Neural progenitor cell (in vitro differentiated cells): ENCODE measurements around the gene KDM4B. TPM values are rescaled to one million over a fixed set of nuclear protein-coding genes. Genes with fewer than 3 reads are reported as not detected.
"Not testable (repeated sequence)": the region's sequence is repeated elsewhere in the genome, so short reads cannot be mapped to it uniquely, and the experiment has no call there.

Source experiments
- DNase-seq: peaks from one replicate; pipeline ENCODE4 v3.0.0-alpha.2; 2016; ENCODE audit warnings: low spot score
- H2AFZ ChIP-seq: fragments of 200-600 bp; sonication (generic); replicated peaks from 2 replicates; pipeline ENCODE4 v1.6.1; 2016; ENCODE audit warnings: antibody characterized with exemption
- H3F3A ChIP-seq: fragments of 200-600 bp; sonication (generic); 2 replicates; pipeline ENCODE4 v1.6.1; 2016; ENCODE audit warnings: antibody characterized with exemption, low read depth
- H3K27ac ChIP-seq: fragments of 200-600 bp; sonication (generic); 2 replicates; pipeline ENCODE4 v1.5.1; 2016; ENCODE audit warnings: mild to moderate bottlenecking
- H3K27me3 ChIP-seq: fragments of 200-600 bp; sonication (generic); 2 replicates; pipeline ENCODE4 v1.6.1; 2016; ENCODE audit warnings: mild to moderate bottlenecking, moderate library complexity
- H3K36me3 ChIP-seq: fragments of 200-600 bp; sonication (generic); 2 replicates; pipeline ENCODE4 v1.5.1; 2016
- H3K4me1 ChIP-seq: fragments of 200-600 bp; sonication (generic); 2 replicates; pipeline ENCODE4 v1.6.1; 2016; ENCODE audit warnings: mixed run types
- H3K4me2 ChIP-seq: fragments of 200-600 bp; sonication (generic); 2 replicates; pipeline ENCODE4 v1.6.1; 2016
- H3K4me3 ChIP-seq: fragments of 200-600 bp; sonication (generic); 2 replicates; pipeline ENCODE4 v1.5.1; 2016
- H3K79me2 ChIP-seq: fragments of 200-600 bp; sonication (generic); 2 replicates; pipeline ENCODE4 v1.6.1; 2016; ENCODE audit warnings: low read depth
- H3K9ac ChIP-seq: fragments of 200-600 bp; sonication (generic); 2 replicates; pipeline ENCODE4 v1.6.1; 2016
- H3K9me3 ChIP-seq: fragments of 200-600 bp; sonication (generic); 2 replicates; pipeline ENCODE4 v1.5.1; 2016; ENCODE audit warnings: low read depth
- H4K20me1 ChIP-seq: fragments of 200-600 bp; sonication (generic); 2 replicates; pipeline ENCODE4 v1.6.1; 2016; ENCODE audit warnings: low read depth
- H3K27ac Mint-ChIP-seq: 3 replicates; pipeline ENCODE4 v1.8.0; 2021; ENCODE audit warnings: mixed read lengths
- H3K27me3 Mint-ChIP-seq: 2 replicates; pipeline ENCODE4 v1.8.0; 2022; ENCODE audit warnings: low read depth, mild to moderate bottlenecking, inconsistent platforms, moderate library complexity, mixed read lengths; ENCODE audit not compliant: insufficient read depth
- H3K36me3 Mint-ChIP-seq: 3 replicates; pipeline ENCODE4 v1.8.0; 2021; ENCODE audit warnings: mixed read lengths
- H3K4me1 Mint-ChIP-seq: 3 replicates; pipeline ENCODE4 v1.8.0; 2021; ENCODE audit warnings: mixed read lengths
- H3K4me3 Mint-ChIP-seq: 3 replicates; pipeline ENCODE4 v1.8.0; 2021; ENCODE audit warnings: mild to moderate bottlenecking, moderate library complexity, mixed read lengths
- H3K9me3 Mint-ChIP-seq: 3 replicates; pipeline ENCODE4 v1.8.0; 2020; ENCODE audit warnings: mixed read lengths
- CTCF ChIP-seq: fragments of 200-600 bp; sonication (generic); IDR thresholded peaks from 2 replicates; pipeline ENCODE4 v1.5.1; 2017; ENCODE audit warnings: antibody characterized with exemption, mild to moderate bottlenecking
- EZH2 ChIP-seq: fragments of 200-600 bp; sonication (generic); IDR thresholded peaks from 2 replicates; pipeline ENCODE4 v1.6.1; 2017; ENCODE audit warnings: antibody characterized with exemption, mild to moderate bottlenecking, moderate library complexity
- EZH2phosphoT487 ChIP-seq: fragments of 200-600 bp; sonication (generic); IDR thresholded peaks from 2 replicates; pipeline ENCODE4 v1.6.1; 2017; ENCODE audit warnings: antibody characterized with exemption
- total RNA-seq: library from RNA; depleted of rRNA; stranded (reverse); fragments of >200 nt; gene quantifications from 2 replicates; pipeline ENCODE4 v1.2.3, GENCODE V29; 2015; ENCODE audit warnings: low replicate concordance

KDM4B gene
- total RNA-seq, 1 donor from 2014 or later: 16.0 TPM

- peaks cover 94% of the 10 kb centered on the region for H4K20me1 ChIP-seq
- no peak overlapping the region for H3K4me3 ChIP-seq
- H3K9me3 Mint-ChIP-seq: no peaks in the 10 kb centered on the region
- no peak overlapping the region for H3K4me2 ChIP-seq
- no peaks in the 10 kb centered on the region for H3K36me3 ChIP-seq
- no peak overlapping the region for H2AFZ ChIP-seq
- no peaks in the 10 kb centered on the region for H3K36me3 Mint-ChIP-seq
- no peak overlapping the region for H3K9ac ChIP-seq
- H3K4me3 Mint-ChIP-seq: no peak overlapping the region
- no peak overlapping the region for H3K27ac ChIP-seq
- H3K27me3 Mint-ChIP-seq: peaks cover 4% of the 10 kb centered on the region
- no peak for DNase-seq
- peaks cover 25% of the 10 kb centered on the region for H3K4me1 Mint-ChIP-seq
- H3K79me2 ChIP-seq: peaks cover 80% of the 10 kb centered on the region
- no peaks in the 10 kb centered on the region for H3K27me3 ChIP-seq
- peaks cover 23% of the 10 kb centered on the region for H3K4me1 ChIP-seq
- H3K9me3 ChIP-seq: no peaks in the 10 kb centered on the region
- no peak overlapping the region for H3K27ac Mint-ChIP-seq
- H3F3A ChIP-seq: peaks cover 13% of the 10 kb centered on the region
- TF ChIP-seq EZH2phosphoT487: no peak
- TF ChIP-seq CTCF: peak; percentile 29
- TF ChIP-seq EZH2: no peak
These were observed 57.9 kb downstream of the KDM4B start for GRCh38 chr19:5026706-5027273.

GRCh38 chr19:5028229-5028886, 59.4 kb downstream of the KDM4B start:
- Histone ChIP-seq H3F3A (peaks cover 13% of the 10 kb centered on the region), H2AFZ (no peak overlapping the region), H3K4me1 (peaks cover 23% of the 10 kb centered on the region), H3K9ac (no peak overlapping the region), H3K36me3 (no peaks in the 10 kb centered on the region), H3K27ac (no peak overlapping the region), H3K4me3 (no peak overlapping the region), H3K27me3 (no peaks in the 10 kb centered on the region), H3K79me2 (peaks cover 77% of the 10 kb centered on the region), H4K20me1 (peaks cover 89% of the 10 kb centered on the region), H3K4me2 (no peak overlapping the region), H3K9me3 (no peaks in the 10 kb centered on the region)
- Mint-ChIP-seq H3K9me3 (no peaks in the 10 kb centered on the region), H3K36me3 (no peaks in the 10 kb centered on the region), H3K27ac (no peak overlapping the region), H3K4me1 (peaks cover 23% of the 10 kb centered on the region), H3K27me3 (peaks cover 2% of the 10 kb centered on the region), H3K4me3 (no peak overlapping the region)
- TF ChIP-seq CTCF (no peak), EZH2phosphoT487 (no peak), EZH2 (no peak)
- DNase-seq: no peak

DNA sequence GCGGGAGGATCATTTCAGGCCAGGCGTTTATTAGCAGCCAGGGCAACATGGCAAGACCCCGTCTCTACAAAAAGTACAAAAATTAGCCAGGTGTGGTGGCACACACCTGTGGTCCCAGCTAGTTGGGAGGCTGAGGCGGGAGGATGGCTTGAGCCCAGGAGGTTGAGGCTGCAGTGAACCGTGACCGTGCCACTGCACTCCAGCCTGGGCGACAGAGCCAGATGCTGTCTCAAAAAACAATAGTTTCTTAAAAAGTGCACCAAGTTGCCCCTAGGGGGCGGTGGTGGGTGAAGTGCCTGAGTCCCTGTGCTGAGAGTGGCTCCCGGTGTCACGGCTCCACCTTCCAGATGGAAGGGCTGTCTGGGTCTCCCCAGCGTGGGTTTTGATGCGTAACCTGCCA, 60.7 kb downstream of the KDM4B start:
- DNase-seq: peak; percentile 84
- H3K4me2 ChIP-seq, H3K27me3 Mint-ChIP-seq, H3K9me3 ChIP-seq, H3K36me3 Mint-ChIP-seq, H3K27ac ChIP-seq, H3K4me3 Mint-ChIP-seq, H3K4me3 ChIP-seq, H3K36me3 ChIP-seq, H3K27me3 ChIP-seq, H3K9me3 Mint-ChIP-seq, H2AFZ ChIP-seq, H3K27ac Mint-ChIP-seq, H3K9ac ChIP-seq: not testable (repeated sequence)
- H3K4me1 Mint-ChIP-seq: peaks cover 19% of the 10 kb centered on the region
- Histone ChIP-seq H4K20me1 (peaks cover 82% of the 10 kb centered on the region), H3K79me2 (peaks cover 66% of the 10 kb centered on the region), H3K4me1 (peaks cover 15% of the 10 kb centered on the region), H3F3A (peaks cover 11% of the 10 kb centered on the region)
- TF ChIP-seq CTCF: peak; percentile 68
